Left ventricle myocardium superior (tissue), 1 donor: ENCODE data around the gene RBM47. TPM values are rescaled to one million over a fixed set of nuclear protein-coding genes. Genes with fewer than 3 reads are reported as not detected.
A peak's percentile ranks its signal among the peaks of the same experiment; 100 is the strongest.
"Not testable (repeated sequence)": the region's sequence is repeated elsewhere in the genome, so short reads cannot be mapped to it uniquely, and the experiment has no call there.

Experiments used
- ATAC-seq: fragments of 200-7000 bp; cut with Tn5 transposase; one replicate; pipeline ENCODE4 v1.9.1; 2020; ENCODE audit warnings: mild to moderate bottlenecking, moderate library complexity
- DNase-seq: peaks from one replicate; pipeline ENCODE4 v3.0.0-alpha.2; 2020
- intact Hi-C: fragments of 100-400 bp; cut with micrococcal nuclease; formaldehyde crosslinking; loops from one replicate; pipeline ENCODE4 v1.11.0; 2022
- long read RNA-seq: library from polyadenylated mRNA; unstranded; transcript quantifications from one replicate; pipeline ENCODE4 v2.0.0, GENCODE V29; 2021
- total RNA-seq: library from RNA; stranded (reverse); fragmentation: NEBNext Ultra II Directional; extraction: Animal tissue kit (Norgen Biotek cat#: 25700); gene quantifications from one replicate; pipeline ENCODE4 v1.2.1, GENCODE V29; 2021
- donor health status: DM: no; HTN: yes; CAD: no; lungs with severe emphysema.

The RBM47 gene
- 2.9 TPM for total RNA-seq
- long read RNA-seq = 0 reads

DNA sequence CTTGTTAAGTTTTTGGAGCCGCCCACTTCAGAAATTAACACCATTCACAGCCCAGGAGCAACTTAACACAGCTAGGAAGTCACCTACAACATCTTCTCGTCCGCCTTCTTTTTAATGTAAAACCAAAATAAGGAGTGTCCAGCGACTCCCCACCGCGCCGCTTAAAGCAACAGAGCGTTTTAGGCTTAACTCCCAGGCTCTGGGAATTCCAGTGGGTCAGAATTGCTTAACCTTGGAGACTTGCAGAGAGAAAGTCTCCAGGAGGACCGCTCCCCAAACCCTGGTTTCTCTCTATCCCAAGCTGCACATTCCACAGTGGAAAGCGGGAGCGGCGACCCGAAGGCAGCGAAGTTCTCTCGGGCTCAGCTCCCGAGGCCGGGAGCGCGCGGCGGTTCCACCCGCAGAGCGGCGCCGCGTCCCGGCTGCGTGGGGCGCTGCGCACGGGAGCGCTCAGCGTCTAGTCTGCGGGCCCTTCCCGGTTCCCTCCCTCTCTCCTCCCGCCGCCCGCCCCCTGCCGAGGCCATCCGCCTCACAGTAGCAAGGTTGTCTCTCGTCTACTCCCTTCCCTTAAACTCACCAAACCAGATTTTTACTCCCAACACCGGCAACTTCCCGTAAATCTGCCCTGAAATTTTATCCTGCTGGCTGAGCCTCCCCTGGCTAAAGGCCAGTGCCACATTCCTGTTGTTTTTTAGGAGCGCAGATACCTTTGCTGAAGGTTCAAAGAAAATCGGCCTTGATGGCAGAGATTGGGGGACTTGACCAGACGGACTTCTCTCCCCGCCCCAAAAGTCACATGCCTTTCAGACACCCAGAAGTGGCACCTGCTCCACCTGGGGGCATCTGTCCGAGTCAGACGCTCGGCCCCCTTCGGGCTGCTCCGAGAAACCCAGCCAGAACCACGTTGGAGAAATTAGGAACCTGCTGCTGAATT is at the start of gene RBM47:
Gene RBM47, minus strand, starts transcription at position 464 of the 934 bp plus-strand sequence. CDS start 190,971 bp downstream, outside the sequence.
- intact Hi-C loops = no loop called here
- DNase-seq (peak; percentile 73), ATAC-seq (peak; percentile 95)

GRCh38 chr4:40678421-40678820 is 48.8 kb upstream of the RBM47 start:
- intact Hi-C loops = no loop called here
- DNase-seq (no peak), ATAC-seq (no peak)

DNA sequence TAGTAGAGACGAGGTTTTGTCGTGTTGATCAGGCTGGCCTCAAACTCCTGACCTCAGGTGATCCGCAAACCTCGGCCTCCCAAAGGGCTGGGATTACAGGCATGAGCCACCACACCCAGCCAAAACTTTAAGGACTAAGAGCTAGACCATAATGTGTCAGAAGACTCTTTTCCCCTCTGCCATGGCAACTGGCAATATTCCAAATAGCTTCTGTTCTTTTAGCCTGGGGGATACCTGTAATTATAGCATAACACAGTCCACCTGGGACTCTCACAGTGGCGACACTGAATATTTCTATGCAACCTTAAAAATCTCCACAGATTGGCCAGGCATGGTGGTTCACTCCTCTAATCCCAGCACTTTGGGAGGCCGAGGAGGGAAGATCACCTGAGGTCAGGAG is 45.5 kb upstream of the RBM47 start:
- intact Hi-C loops = no loop called here
- ATAC-seq (no peak), DNase-seq (no peak)

DNA sequence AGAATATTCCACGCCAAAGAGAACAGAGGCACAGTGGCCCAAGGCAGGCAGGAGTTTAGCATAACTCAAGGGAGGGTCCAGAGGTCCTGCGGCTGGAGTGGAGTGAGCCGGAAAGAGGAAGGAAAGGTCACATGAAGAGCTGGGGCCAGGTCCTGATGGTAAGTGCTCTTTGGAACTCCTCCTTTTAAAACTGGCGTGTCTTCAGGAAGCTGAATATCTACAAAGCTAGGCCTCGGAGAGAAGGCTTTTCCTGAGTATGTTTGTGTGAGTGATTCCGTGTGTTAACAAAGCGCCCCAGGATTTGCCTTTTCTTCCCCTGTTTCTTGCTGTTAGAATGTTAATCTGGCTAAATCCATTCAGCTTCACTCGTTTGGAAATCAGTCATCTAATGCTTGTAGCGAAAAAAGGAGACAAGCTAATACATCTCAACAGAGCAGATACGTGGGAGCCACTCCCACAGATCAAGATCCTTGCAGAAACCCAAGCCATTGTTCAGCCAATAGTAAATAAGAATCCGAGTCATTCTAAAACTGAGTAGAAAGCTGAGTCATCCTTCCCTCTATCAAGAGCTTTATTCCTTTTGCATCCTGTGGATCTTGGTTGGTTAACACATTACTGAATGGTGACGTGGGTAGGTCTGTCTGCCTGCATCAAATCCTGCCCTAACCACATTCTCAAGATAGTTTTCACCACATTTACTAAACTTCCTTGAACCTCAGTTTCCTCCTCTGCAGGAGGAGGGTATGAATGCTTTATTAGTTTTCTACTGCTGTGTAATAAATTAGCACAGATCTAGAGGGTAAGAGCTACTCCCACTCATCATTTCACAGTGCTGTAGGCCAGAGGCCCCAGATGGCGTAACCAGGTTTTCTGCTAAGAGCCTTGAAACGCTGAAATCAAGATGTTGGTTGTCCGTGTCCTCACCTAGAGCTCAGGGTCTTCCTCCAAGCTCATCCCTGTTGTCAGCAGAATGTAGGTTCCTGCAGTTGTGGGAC is 43.2 kb upstream of the RBM47 start:
- ATAC-seq = peak; percentile 45
- intact Hi-C loops = no loop called here
- DNase-seq = no peak

- intact Hi-C loops = no loop called here
- DNase-seq = no peak
- ATAC-seq = no peak
Observed at GRCh38 chr4:40669504-40669903, 39.8 kb upstream of the RBM47 start.

DNA sequence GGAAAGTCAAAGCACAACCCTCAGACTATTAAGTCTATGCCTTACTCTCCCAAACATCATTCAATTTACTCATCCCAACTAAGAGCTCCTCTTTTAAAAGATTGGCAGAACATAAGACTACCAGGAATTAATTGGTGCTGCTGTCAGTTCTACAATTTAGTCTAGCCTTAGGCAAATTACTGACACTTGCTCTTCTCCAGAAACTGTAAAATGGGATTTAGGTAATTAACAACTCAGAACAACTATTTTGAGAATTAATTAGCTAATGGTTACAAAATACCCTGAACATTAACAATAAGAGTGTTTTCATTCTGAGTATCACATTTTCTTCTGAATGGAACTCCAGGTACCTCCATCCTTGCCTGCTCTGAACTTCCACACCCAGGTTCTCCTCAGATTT is 36.2 kb upstream of the RBM47 start:
- ATAC-seq (no peak), DNase-seq (no peak)
- intact Hi-C loops = no loop called here

DNA sequence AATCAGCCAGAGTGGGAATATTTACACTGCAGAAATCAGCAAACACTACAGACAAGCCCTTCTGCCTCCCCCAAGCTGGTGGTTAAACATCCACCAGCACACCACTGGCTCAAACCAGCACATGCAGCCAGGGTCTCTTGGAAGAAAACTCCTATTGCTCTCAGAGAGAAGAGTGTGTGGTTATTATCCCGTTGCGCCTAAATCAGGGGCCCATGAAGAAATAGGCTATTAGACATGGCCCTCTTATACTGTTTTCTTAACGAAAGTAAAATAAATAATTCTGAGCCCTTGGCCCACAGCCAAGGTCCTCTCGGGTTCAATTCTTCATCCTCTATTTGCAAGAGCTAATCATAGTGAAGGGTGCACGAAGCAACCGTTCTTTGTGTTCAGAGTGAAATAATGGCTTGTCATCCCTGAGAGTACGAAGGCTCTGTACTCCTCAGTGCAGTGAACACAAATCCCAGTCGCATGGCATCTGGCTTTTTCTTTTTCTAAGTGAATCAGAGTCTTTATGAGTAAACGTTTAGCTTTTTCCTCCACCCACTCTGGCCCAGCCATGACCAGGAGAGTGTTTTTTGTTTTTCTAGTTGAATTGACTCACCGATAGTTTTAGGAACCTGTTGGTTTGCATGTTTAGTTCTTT is 33.4 kb upstream of the RBM47 start:
- ATAC-seq (no peak), DNase-seq (no peak)
- intact Hi-C loops = no loop called here

DNA sequence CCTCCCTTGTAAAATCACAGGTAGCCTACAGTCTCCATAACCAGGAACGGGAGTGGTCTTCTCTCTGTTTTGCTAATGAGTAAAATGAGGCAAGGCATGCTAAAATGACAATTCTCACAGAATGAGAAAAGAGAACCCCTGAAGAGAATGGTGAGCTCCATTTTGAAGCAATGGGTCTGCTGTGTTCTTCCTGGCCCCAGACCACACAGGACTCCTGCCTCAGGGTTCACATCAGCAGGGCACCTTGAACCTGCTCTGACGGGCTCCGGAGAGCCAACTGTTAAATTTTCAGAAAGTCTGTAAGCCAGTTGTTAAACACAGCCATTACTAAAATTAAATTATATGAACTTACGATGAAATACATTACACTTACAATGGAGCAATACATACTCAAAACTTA is 32.1 kb upstream of the RBM47 start:
- intact Hi-C loops = no loop called here
- ATAC-seq (no peak), DNase-seq (no peak)

DNA sequence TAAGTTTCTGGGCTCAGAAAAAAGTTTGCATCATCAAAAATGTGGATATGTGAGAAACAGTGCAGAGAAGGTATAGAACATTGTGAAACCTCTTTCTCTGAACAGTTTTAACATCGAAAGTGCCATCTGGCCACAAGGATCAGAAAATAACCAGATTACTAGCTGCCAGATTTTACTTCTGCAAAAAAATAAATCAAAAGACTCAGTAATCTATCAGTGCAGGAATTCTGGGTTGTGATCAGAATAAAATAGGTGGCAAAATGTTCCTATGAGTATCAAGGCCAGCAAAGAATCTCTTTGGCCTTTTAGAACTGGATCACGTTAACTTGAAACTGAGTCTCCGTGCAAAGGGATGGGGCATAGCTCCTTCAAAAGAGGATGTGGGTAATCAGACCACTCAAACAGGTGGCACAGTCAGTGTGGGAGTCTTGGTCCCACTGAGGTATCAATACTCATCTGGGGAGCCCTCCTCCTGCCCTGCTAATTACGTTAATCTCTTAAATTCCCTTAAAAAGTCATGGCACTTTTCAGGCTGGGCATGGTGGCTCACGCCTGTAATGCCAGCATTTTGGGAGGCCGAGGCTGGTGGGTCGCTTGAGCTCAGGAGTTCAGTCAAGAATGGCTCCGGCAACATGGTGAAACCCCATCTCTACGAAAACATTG is 26.7 kb upstream of the RBM47 start:
- no peak for DNase-seq
- intact Hi-C loops = no loop called here
- ATAC-seq = no peak

GRCh38 chr4:40651280-40651679 is 21.6 kb upstream of the RBM47 start:
- intact Hi-C loops = no loop called here
- DNase-seq (no peak), ATAC-seq (no peak)

- ATAC-seq (no peak), DNase-seq (no peak)
- intact Hi-C loops = no loop called here
Observed at GRCh38 chr4:40649321-40649720, 19.7 kb upstream of the RBM47 start.

GRCh38 chr4:40648742-40649281 is 19.1 kb upstream of the RBM47 start:
- intact Hi-C loops = no loop called here
- peak; percentile 48 for ATAC-seq
- no peak for DNase-seq

GRCh38 chr4:40648131-40648530 is 18.5 kb upstream of the RBM47 start:
- ATAC-seq (no peak), DNase-seq (no peak)
- intact Hi-C loops = no loop called here

- intact Hi-C loops = no loop called here
- ATAC-seq (no peak), DNase-seq (no peak)
Observed at GRCh38 chr4:40645586-40645985, 15.9 kb upstream of the RBM47 start.

- intact Hi-C loops = no loop called here
- ATAC-seq (no peak), DNase-seq (no peak)
Observed at GRCh38 chr4:40632080-40632479, 2.4 kb upstream of the RBM47 start.

DNA sequence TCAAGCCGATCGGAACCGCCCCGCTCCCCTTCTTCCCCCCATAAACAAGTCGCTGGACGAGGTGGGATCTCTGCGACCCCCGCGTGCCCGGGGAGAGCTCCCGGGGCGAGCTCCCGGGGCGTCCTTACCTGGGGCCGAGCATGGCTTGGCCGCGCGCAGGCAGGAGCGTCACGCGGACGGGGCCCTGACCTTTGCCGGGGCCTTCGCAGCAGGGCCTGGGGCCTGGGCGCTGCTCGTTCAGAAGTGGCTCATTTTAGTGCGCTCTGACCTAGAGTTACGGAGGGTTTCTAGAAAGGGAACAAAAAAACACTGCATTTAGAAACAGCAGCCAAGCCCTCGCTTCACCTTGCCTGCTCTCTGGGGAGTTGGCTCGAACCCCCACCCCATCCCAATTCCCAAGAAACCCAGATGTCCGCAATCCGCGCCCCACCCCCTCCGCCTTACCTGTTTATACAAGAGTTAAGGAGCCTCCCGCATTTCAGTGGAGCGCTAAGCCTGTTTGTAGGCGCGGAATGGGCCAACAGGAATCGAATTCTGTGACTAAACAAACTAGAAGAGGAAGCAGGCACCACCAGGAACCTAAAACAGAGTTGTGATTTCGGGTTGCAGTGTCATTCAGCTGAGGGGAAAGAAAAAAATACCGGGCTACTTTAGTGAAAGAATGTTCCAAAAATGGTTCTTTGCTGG is 814 bp upstream of the RBM47 start:
- DNase-seq (peak; percentile 43), ATAC-seq (peak; percentile 51)
- intact Hi-C loops = no loop called here

GRCh38 chr4:40628888-40629287 is 776 bp downstream of the RBM47 start:
- no peak for ATAC-seq
- DNase-seq = no peak
- intact Hi-C loops = no loop called here

- intact Hi-C loops, DNase-seq, ATAC-seq: not testable (repeated sequence)
Observed at GRCh38 chr4:40628407-40628806, 1.3 kb downstream of the RBM47 start.
